Measurements from ENCODE around the gene BCAN.
"Not testable (repeated sequence)": the region's sequence is repeated elsewhere in the genome, so short reads cannot be mapped to it uniquely, and the experiment has no call there.

The BCAN gene

DNA sequence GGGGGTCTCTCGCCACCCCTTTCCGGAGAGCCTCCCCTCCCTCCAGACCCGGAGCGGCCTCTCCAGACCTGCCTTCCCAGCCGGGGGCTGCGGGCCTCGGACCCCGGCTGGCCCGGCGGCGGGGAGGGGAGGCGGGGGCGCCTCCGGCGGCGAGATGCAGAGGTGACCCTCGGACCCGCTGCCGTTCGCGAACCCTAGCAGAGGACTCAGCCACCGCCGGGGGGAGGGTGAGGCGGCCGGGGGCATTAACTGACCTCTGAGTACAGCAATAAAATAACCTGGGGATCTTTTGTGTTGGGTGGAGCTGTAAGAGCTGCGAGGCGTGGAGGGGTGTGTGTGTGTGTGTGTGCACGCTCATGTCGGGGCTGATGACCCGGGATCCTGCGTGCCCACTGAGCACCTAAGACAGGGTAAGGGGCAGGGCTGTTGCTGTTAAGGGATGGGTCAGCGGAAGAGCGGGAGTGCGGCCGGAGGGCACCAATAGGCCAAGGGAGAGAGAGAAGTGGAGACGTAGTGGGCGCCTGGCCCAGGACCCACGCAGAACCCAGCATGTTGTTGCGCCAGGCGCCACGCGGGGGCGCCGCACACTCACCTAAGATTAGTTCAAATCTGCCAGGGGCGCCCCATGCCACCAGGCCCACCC, 16.4 kb upstream of the BCAN start:
- TF ChIP-seq, protein P1, sequence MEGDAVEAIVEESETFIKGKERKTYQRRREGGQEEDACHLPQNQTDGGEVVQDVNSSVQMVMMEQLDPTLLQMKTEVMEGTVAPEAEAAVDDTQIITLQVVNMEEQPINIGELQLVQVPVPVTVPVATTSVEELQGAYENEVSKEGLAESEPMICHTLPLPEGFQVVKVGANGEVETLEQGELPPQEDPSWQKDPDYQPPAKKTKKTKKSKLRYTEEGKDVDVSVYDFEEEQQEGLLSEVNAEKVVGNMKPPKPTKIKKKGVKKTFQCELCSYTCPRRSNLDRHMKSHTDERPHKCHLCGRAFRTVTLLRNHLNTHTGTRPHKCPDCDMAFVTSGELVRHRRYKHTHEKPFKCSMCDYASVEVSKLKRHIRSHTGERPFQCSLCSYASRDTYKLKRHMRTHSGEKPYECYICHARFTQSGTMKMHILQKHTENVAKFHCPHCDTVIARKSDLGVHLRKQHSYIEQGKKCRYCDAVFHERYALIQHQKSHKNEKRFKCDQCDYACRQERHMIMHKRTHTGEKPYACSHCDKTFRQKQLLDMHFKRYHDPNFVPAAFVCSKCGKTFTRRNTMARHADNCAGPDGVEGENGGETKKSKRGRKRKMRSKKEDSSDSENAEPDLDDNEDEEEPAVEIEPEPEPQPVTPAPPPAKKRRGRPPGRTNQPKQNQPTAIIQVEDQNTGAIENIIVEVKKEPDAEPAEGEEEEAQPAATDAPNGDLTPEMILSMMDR (IDR thresholded peaks at IDR 0.05; ENCODE audit: control insufficient read depth, insufficient read depth, low read depth, low read length, missing control alignments): peak; percentile 83
- DNase-seq (ENCODE audit: low read depth): no peak
- no peak overlapping the region for H3K4me3 ChIP-seq (ENCODE audit: control insufficient read depth, low read depth, low read length)

DNA sequence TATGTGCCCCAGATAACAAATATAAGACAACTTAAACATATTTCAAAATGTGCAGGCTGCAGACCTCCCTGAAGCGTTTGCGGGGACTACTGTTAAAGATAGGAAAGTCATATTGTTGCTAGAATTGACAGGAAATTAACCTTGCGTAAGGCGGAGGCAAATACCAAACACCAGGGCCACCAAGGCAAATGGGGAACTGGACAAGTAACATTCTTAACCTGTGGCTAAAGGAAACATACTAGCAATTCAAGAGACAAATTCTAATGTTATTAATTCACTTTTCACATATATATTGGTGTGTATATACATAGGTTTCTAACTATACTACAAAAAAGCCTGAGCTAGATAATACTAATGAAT, 15.9 kb upstream of the BCAN start:
- no peak for DNase-seq (ENCODE audit: low read depth)
- no peak overlapping the region for H3K4me3 ChIP-seq (ENCODE audit: control insufficient read depth, low read depth, low read length)
- TF ChIP-seq, protein P1 (IDR thresholded peaks at IDR 0.05; ENCODE audit: control insufficient read depth, insufficient read depth, low read depth, low read length, missing control alignments): no peak

DNA sequence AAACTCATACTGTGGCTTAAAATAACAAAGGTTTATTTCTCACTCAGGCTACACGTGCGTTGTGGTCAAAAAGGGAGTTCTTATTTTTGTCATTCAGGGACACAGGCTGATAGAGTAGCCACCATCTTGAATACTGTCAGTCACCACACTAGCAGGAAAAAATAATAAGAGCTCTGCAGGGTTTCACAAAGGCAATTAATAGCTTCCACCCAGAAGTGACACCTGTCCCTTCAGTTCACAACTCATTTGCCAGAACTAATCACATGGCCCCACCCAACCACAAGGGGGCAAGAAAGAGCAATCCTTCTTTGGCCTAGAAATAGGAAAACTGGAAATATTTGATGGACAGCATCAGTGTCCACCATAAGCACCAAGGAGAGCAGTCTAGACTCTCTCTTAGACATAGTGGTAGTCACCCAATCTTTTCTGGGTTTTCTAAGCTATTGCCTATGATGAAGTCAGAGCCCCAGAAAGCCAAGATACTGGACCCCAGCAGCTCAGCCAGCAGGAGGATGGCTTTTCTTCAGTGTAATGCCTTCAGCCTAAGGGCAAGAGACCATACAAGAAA, 14.5 kb upstream of the BCAN start:
- TF ChIP-seq, protein P1 (IDR thresholded peaks at IDR 0.05; ENCODE audit: control insufficient read depth, insufficient read depth, low read depth, low read length, missing control alignments): peak; percentile 73
- H3K4me3 ChIP-seq (ENCODE audit: control insufficient read depth, low read depth, low read length): no peak overlapping the region
- no peak for DNase-seq (ENCODE audit: low read depth)

DNA sequence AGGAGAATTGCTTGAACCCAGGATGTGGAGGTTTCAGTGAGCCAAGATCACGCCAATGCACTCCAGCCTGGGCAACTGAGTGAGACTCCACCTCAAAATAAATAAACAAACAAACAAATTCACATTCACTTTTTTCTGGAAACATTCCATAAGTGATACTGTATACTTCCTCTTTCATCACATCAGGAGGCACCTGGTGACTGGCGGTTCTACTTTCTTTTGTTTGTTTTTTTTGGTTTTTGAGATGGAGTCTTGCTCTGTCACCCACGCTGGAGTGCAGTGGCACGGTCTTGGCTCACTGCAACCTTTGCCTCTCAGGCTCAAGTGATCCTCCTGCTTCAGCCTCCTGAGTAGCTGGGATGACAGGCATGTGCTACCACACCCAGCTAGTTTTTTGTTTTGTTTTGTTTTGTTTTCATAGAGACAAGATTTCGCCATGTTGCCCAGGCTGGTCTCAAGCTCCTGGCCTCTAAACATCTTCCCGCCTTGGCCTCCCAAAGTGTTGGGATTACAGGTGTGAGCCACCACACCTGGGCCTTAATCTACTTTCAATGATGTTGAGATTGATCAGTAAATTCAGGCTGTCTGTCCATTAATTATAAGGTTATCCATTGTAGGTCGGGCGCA, 12.0 kb upstream of the BCAN start:
- DNase-seq (ENCODE audit: low read depth): no peak
- H3K4me3 ChIP-seq (ENCODE audit: control insufficient read depth, low read depth, low read length): no peak overlapping the region
- TF ChIP-seq, protein P1 (IDR thresholded peaks at IDR 0.05; ENCODE audit: control insufficient read depth, insufficient read depth, low read depth, low read length, missing control alignments): no peak

DNA sequence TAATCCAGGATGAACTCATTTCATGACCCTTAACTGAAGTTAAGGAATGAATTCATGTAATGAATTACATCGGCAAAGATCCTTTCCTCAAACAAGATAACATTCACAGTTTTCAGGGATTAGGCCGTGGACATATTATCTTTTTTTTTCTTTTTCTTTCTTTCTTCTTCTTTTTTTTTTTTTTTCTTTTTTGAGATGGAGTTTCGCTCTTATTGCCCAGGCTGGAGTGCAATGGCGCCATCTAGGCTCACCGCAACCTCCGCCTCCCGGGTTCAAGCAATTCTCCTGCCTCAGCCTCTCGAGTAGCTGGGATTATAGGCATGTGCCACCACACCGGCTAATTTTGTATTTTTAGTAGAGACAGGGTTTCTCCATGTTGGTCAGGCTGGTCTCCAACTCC, 10.8 kb upstream of the BCAN start:
- H3K4me3 ChIP-seq (ENCODE audit: control insufficient read depth, low read depth, low read length); DNase-seq (ENCODE audit: low read depth): not testable (repeated sequence)

DNA sequence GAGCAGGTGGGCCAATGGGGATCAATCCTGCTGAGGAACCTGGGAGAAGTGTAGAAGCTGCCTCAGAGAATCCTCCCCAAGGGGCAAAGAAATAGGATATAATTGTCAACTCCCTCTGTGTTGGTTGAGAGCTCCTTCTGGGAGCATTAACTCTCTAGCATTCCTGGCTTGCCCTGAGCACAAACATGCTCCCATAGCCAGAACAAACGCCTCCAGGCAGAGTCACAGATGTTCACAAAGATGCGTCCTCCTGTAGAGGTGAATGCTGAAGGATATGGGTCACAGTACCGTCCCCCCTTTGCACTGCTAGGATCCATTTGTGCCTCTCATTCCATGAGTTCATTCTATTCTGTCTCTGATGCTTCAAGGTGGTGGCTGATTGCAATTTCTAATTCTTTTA, 9.6 kb upstream of the BCAN start:
- no peak for DNase-seq (ENCODE audit: low read depth)
- no peak overlapping the region for H3K4me3 ChIP-seq (ENCODE audit: control insufficient read depth, low read depth, low read length)
- TF ChIP-seq, protein P1 (IDR thresholded peaks at IDR 0.05; ENCODE audit: control insufficient read depth, insufficient read depth, low read depth, low read length, missing control alignments): no peak

DNA sequence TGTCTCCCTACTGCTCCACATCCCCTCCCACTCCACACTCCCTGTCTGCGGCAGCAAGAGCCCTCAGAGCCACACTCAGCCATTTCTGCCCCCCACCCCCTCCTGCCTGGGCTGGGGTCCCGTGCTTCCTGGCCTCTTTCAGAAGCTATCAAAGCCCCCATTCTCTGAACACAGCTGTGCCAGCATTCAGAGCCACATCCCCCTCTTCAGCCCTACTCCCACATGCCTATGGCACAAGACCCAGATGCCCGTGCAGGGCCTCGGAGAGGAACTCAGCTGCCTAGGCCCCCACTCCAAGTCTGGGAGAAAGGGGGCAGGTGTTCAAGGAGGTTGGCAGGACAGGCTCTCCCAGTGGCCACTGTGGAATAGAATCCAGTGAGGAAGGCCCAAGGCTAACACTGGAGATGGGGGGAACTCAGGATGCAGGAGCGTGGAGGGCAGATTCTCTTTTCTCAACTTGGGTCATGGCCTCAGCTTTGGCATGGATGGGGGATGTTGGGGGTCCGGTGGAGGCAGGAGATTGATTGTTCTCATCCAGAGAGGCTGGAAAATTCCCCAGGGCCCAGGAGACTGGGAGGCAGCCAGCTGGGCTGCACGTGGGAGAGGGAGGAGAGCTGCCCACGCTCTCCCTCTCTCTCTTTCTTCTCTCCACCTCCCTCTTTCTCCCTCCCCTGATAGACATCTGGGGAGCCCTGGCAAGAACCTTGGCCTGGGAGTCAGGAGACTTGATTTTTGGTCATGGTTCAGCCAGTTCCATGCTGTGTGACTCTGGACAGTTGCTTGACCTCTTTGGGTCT, 3.5 kb upstream of the BCAN start:
- DNase-seq (ENCODE audit: low read depth): no peak
- TF ChIP-seq, protein P1 (IDR thresholded peaks at IDR 0.05; ENCODE audit: control insufficient read depth, insufficient read depth, low read depth, low read length, missing control alignments): no peak
- no peak overlapping the region for H3K4me3 ChIP-seq (ENCODE audit: control insufficient read depth, low read depth, low read length)

All from AG09309 (cell line).